ENCODE measurements around the gene IQSEC2.
A peak's percentile ranks its signal among the peaks of the same experiment; 100 is the strongest.

The IQSEC2 gene

DNA sequence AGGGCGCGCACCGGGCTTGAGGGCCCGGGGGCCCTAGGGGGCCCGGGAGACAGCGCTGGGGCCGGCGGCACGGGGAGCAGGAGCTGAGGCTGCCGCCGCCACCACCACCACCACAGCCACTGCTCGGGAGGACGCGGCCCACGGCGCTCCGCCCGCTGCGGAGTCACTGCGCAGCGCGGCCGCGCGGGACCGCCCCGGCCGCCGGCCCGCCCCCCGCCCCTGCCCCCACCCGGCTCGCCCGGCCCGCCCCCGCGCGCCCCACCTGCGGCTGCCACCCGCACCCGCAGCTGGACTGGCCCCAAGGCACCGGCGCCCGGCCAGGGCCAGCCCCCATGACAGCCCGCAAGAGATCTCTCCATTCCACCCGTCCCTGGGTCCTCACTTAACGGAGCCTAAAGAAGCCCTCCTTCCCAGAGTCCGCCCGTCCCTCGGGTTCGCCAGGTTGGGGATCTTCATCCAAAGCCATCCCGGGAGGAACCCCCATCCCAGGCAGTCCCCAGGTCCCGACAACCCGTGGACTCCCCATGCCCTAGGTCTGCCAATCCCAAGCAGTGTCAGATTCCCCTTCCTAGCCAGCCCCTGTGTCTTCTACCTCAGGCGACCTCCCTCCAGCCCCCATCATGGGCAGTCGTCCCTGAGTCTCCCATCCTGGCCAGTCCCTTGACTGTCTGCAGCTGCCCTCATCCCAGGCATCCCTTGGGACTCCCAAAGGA is 40.0 kb upstream of the IQSEC2 start:
- Histone ChIP-seq H3K9me2 (ENCODE audit: low read depth, low read length) (no peaks in the 10 kb centered on the region), H3K27me3 (ENCODE audit: insufficient read depth, low read length) (no peaks in the 10 kb centered on the region), H3K9ac (ENCODE audit: low read length) (no peak overlapping the region), H3F3A (ENCODE audit: insufficient read depth, low read length) (no peaks in the 10 kb centered on the region), H3K4me3 (ENCODE audit: low read depth, low read length, poor library complexity, severe bottlenecking) (peak overlapping the region; percentile 37), H3K36me3 (ENCODE audit: insufficient read depth, low read length) (no peaks in the 10 kb centered on the region), H3K79me2 (ENCODE audit: insufficient read depth, low read length) (no peaks in the 10 kb centered on the region), H3K4me1 (ENCODE audit: insufficient read depth, low read length, severe bottlenecking) (no peaks in the 10 kb centered on the region), H3K9me3 (ENCODE audit: low read length) (no peaks in the 10 kb centered on the region), H4K20me1 (ENCODE audit: insufficient read depth, low read length) (no peaks in the 10 kb centered on the region), H2AFZ (ENCODE audit: low read length) (no peak overlapping the region), H3K27ac (ENCODE audit: low read depth, low read length, poor library complexity, severe bottlenecking) (no peak overlapping the region), H3K4me2 (ENCODE audit: low read length) (peak overlapping the region; percentile 47; the same call in 1 of the 2 replicates)
- no peak for TF ChIP-seq CTCF (IDR thresholded peaks at IDR 0.05; ENCODE audit: low read length)
- no peak for TF ChIP-seq EZH2 (IDR thresholded peaks at IDR 0.05; ENCODE audit: borderline replicate concordance, low read length)

DNA sequence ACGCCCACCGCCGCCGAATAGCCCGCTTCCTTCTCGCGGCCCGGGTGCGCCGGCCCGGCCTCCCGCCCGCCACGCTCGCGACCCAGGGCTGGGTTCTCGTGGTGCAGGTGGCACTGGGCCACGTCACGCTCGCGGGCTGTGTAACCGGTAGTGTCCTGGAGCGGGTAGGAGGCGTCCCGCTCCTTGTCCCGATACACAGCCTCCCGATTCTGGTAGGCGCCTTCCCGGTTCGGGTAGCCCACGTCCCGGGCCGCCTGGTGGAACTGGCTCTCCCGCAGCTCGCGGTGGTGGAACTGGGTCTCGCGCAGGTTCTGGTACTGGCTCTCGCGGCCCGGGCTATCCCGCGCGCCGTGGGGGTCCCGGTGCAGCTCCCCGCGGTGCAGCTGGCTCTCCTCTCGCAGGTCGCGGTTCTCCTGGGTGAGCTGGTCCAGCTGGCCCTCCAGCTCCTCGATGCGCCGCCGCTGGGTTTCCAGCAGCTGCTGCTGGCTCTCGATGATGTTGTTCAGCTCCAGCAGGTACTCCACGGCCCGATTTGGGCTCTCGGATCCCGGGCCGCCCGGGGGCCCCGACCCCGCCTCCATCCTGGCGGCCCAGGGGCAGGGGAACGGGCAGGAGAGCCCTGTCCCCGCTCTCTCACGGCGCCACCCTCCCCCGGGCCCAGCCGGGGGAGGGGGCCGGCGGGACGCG is 39.3 kb upstream of the IQSEC2 start:
- H3K4me3 ChIP-seq (ENCODE audit: low read depth, low read length, poor library complexity, severe bottlenecking) = peak overlapping the region; percentile 37
- H3K4me1 ChIP-seq (ENCODE audit: insufficient read depth, low read length, severe bottlenecking) = no peaks in the 10 kb centered on the region
- no peak overlapping the region for H3K27ac ChIP-seq (ENCODE audit: low read depth, low read length, poor library complexity, severe bottlenecking)
- no peaks in the 10 kb centered on the region for H4K20me1 ChIP-seq (ENCODE audit: insufficient read depth, low read length)
- no peaks in the 10 kb centered on the region for H3K9me2 ChIP-seq (ENCODE audit: low read depth, low read length)
- H3K9me3 ChIP-seq (ENCODE audit: low read length) = no peaks in the 10 kb centered on the region
- H3F3A ChIP-seq (ENCODE audit: insufficient read depth, low read length) = no peaks in the 10 kb centered on the region
- H3K9ac ChIP-seq (ENCODE audit: low read length) = no peak overlapping the region
- no peaks in the 10 kb centered on the region for H3K27me3 ChIP-seq (ENCODE audit: insufficient read depth, low read length)
- no peaks in the 10 kb centered on the region for H3K79me2 ChIP-seq (ENCODE audit: insufficient read depth, low read length)
- H3K4me2 ChIP-seq (ENCODE audit: low read length) = peak overlapping the region; percentile 47
- H3K36me3 ChIP-seq (ENCODE audit: insufficient read depth, low read length) = no peaks in the 10 kb centered on the region
- no peak overlapping the region for H2AFZ ChIP-seq (ENCODE audit: low read length)
- TF ChIP-seq EZH2 (IDR thresholded peaks at IDR 0.05; ENCODE audit: borderline replicate concordance, low read length) (no peak), CTCF (IDR thresholded peaks at IDR 0.05; ENCODE audit: low read length) (no peak)

DNA sequence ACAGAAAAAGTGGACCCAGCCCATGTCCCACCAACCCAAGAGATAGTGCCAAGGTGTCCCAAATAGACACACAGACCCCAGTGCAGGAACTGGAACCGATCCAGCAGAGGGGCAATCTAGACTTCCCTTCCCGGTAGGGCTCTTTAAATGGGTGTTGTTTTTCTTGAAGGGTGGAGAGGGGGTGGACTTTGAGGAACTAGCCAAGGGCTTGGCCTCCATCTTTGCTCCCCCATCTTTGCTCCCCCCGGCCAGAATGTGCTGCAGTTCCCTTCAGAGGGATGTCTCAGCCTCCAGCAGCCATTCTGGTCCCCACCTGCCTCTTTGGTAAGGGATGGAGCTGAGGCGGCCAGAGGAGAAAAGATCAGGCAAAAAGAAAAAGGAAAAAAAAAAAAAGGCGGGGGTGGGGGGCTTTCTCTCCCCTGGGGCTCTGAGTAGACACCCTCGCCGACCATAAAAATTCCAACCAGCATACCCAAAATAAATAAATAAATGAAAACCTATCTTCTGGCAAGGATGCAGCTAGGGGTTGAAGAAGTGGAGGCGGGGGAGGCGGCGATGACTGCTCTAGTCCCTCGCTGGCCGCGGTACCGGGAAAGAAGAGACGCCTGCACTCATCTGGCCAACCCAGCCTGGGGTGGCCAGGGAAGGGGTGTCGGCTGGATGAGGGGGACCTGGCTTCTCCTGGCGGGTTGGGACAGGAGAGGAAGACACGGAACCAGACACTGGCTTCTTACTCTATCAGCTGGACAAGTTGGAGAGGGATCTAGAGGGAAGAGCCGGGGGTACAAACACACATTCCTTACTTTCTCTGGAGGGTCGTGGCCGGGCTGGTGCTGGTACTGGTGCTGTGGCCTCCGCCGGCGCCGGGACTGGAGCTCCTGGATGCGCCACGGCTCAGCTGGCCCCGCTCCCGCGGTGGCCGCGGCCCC is 38.5 kb upstream of the IQSEC2 start:
- no peak overlapping the region for H3K9ac ChIP-seq (ENCODE audit: low read length)
- H3K4me1 ChIP-seq (ENCODE audit: insufficient read depth, low read length, severe bottlenecking) = no peaks in the 10 kb centered on the region
- H4K20me1 ChIP-seq (ENCODE audit: insufficient read depth, low read length) = no peaks in the 10 kb centered on the region
- no peaks in the 10 kb centered on the region for H3K9me3 ChIP-seq (ENCODE audit: low read length)
- H3K36me3 ChIP-seq (ENCODE audit: insufficient read depth, low read length) = no peaks in the 10 kb centered on the region
- H3K27me3 ChIP-seq (ENCODE audit: insufficient read depth, low read length) = no peaks in the 10 kb centered on the region
- H3K27ac ChIP-seq (ENCODE audit: low read depth, low read length, poor library complexity, severe bottlenecking) = no peak overlapping the region
- no peaks in the 10 kb centered on the region for H3K9me2 ChIP-seq (ENCODE audit: low read depth, low read length)
- no peaks in the 10 kb centered on the region for H3F3A ChIP-seq (ENCODE audit: insufficient read depth, low read length)
- TF ChIP-seq EZH2 (IDR thresholded peaks at IDR 0.05; ENCODE audit: borderline replicate concordance, low read length) = no peak
- no peaks in the 10 kb centered on the region for H3K79me2 ChIP-seq (ENCODE audit: insufficient read depth, low read length)
- H2AFZ ChIP-seq (ENCODE audit: low read length) = no peak overlapping the region
- peak overlapping the region; percentile 47; the same call in 1 of the 2 replicates for H3K4me2 ChIP-seq (ENCODE audit: low read length)
- H3K4me3 ChIP-seq (ENCODE audit: low read depth, low read length, poor library complexity, severe bottlenecking) = no peak overlapping the region

Measured in OCI-LY1 (cell line).